Chondrocyte (in vitro differentiated cells): Measurements from ENCODE around the gene MALRD1. TPM values are rescaled to one million over a fixed set of nuclear protein-coding genes. Genes with fewer than 3 reads are reported as not detected.
A peak's percentile ranks its signal among the peaks of the same experiment; 100 is the strongest.

Experiments used
- DNase-seq: peaks from one replicate; pipeline ENCODE4 v3.0.0; 2021; ENCODE audit warnings: mixed read lengths, low spot score
- H3K27ac Mint-ChIP-seq: one replicate; pipeline ENCODE4 v1.8.0; 2021; ENCODE audit warnings: mild to moderate bottlenecking, moderate library complexity, mixed read lengths; ENCODE audit not compliant: unreplicated experiment
- H3K27me3 Mint-ChIP-seq: 2 replicates; pipeline ENCODE4 v1.8.0; 2021; ENCODE audit warnings: low read depth, mixed read lengths
- H3K36me3 Mint-ChIP-seq: 2 replicates; pipeline ENCODE4 v1.8.0; 2021; ENCODE audit warnings: low read depth, mixed read lengths
- H3K4me1 Mint-ChIP-seq: 2 replicates; pipeline ENCODE4 v1.8.0; 2021; ENCODE audit warnings: low read depth, mild to moderate bottlenecking, mixed read lengths
- H3K4me3 Mint-ChIP-seq: one replicate; pipeline ENCODE4 v1.8.0; 2021; ENCODE audit warnings: mild to moderate bottlenecking, moderate library complexity, mixed read lengths; ENCODE audit not compliant: unreplicated experiment
- H3K9me3 Mint-ChIP-seq: 2 replicates; pipeline ENCODE4 v1.8.0; 2021; ENCODE audit warnings: low read depth, mixed read lengths
- CTCF ChIP-seq: fragments of 200-600 bp; sonication (generic); IDR thresholded peaks from 2 replicates; pipeline ENCODE4 v1.5.0; 2021; ENCODE audit warnings: antibody characterized with exemption, mild to moderate bottlenecking, moderate library complexity
- total RNA-seq: library from RNA; stranded (reverse); gene quantifications from 3 replicates; pipeline ENCODE4 v1.2.1, GENCODE V29; 2021

Gene MALRD1
- total RNA-seq, 1 donor from 2014 or later, result 0.27 TPM

GRCh38 chr10:19676063-19676462 lies 627.5 kb downstream of the MALRD1 start:
- Mint-ChIP-seq H3K36me3 (peaks cover 10% of the 10 kb centered on the region), H3K4me3 (no peak overlapping the region), H3K9me3 (peaks cover 32% of the 10 kb centered on the region), H3K4me1 (no peaks in the 10 kb centered on the region), H3K27ac (no peak overlapping the region), H3K27me3 (no peaks in the 10 kb centered on the region)
- no peak for TF ChIP-seq CTCF
- no peak for DNase-seq

GRCh38 chr10:19683356-19683755 lies 634.8 kb downstream of the MALRD1 start:
- peaks cover 10% of the 10 kb centered on the region for H3K36me3 Mint-ChIP-seq
- DNase-seq, result no peak
- peaks cover 4% of the 10 kb centered on the region for H3K4me1 Mint-ChIP-seq
- TF ChIP-seq CTCF, result no peak
- no peak overlapping the region for H3K4me3 Mint-ChIP-seq
- no peak overlapping the region for H3K27ac Mint-ChIP-seq
- H3K9me3 Mint-ChIP-seq, result peaks cover 29% of the 10 kb centered on the region
- no peaks in the 10 kb centered on the region for H3K27me3 Mint-ChIP-seq

GRCh38 chr10:19683960-19684359 lies 635.4 kb downstream of the MALRD1 start:
- peaks cover 10% of the 10 kb centered on the region for H3K36me3 Mint-ChIP-seq
- peak; percentile 53 for TF ChIP-seq CTCF
- H3K27ac Mint-ChIP-seq, result peak overlapping the region; percentile 2
- H3K4me1 Mint-ChIP-seq, result peaks cover 4% of the 10 kb centered on the region
- H3K4me3 Mint-ChIP-seq, result no peak overlapping the region
- peaks cover 24% of the 10 kb centered on the region for H3K9me3 Mint-ChIP-seq
- DNase-seq, result no peak
- H3K27me3 Mint-ChIP-seq, result no peaks in the 10 kb centered on the region

- Mint-ChIP-seq H3K36me3 (peaks cover 1% of the 10 kb centered on the region), H3K4me1 (peaks cover 4% of the 10 kb centered on the region), H3K9me3 (peaks cover 4% of the 10 kb centered on the region), H3K27me3 (no peaks in the 10 kb centered on the region), H3K27ac (no peak overlapping the region), H3K4me3 (no peak overlapping the region)
- no peak for TF ChIP-seq CTCF
- no peak for DNase-seq
Measured at GRCh38 chr10:19688344-19688743, 639.7 kb downstream of the MALRD1 start.

- H3K27me3 Mint-ChIP-seq, result no peaks in the 10 kb centered on the region
- no peak overlapping the region for H3K4me3 Mint-ChIP-seq
- H3K9me3 Mint-ChIP-seq, result peaks cover 5% of the 10 kb centered on the region
- H3K4me1 Mint-ChIP-seq, result no peaks in the 10 kb centered on the region
- no peak overlapping the region for H3K27ac Mint-ChIP-seq
- H3K36me3 Mint-ChIP-seq, result peaks cover 1% of the 10 kb centered on the region
- no peak for DNase-seq
- TF ChIP-seq CTCF, result no peak
Measured at GRCh38 chr10:19689231-19689630, 640.6 kb downstream of the MALRD1 start.
